ENCODE results near the gene LRRK1.

DNA sequence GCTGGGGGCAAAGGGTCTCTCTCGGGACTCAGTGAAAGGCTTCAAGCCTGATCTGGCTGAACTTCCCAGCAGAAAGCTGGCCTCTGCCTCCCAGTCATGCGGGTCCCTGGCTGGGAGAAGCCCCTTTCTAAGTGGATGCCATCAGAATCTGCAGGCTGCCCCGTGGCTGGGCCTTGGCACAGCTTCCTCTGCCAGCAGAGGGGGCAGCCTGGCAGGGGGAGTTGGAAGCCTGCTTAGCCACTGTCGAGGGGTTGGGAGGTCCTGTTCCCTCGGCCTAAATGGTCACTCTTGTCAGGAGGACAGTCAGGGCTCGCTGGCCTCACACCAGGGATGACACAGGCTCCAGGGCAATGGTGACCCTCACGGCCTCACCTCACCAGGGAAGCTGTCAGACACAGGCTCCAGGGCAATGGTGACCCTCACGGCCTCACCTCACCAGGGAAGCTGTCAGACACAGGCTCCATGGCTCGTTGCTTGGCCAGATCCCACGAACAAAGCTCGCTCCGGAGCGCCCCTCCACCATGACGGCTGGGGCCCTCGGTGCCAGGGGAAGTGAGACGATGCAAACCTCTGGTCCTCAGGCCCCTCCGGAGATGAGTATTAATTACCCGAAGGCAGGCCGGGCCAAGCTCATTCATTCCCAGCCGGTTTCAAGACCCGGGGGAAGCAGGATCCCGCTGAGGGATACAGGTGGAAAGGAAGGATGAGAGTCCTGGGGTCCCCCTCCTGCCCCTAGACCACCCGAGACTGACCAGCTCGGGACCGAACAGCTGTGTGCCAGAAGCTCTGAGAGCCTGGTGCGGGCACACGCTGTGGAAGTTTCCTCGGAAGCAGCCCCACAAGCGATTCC is 181.7 kb downstream of the LRRK1 start:
- no peak for TF ChIP-seq POLR2A (IDR thresholded peaks at IDR 0.05; ENCODE audit: low read length)
- TF ChIP-seq GATA1 (IDR thresholded peaks at IDR 0.05; ENCODE audit: low read depth, low read length) = no peak
